ENCODE results near the gene LRRC73.

LRRC73 gene

GRCh38 chr6:43506667-43507471, 3.3 kb downstream of the LRRC73 start:
- TF ChIP-seq EZH2 (IDR thresholded peaks at IDR 0.05) (no peak), POLR2AphosphoS5 (IDR thresholded peaks at IDR 0.05; ENCODE audit: borderline replicate concordance, low read depth, low read length) (0 out of 2 replicates have a peak, but pooled peaks have one; percentile 29)
- peak; percentile 51 for DNase-seq (ENCODE audit: low read depth, low spot score)
- H3K9me3 ChIP-seq (ENCODE audit: low read depth, low read length), result no peaks in the 10 kb centered on the region
- no peak overlapping the region for H3K4me3 ChIP-seq
- H3K9ac ChIP-seq (ENCODE audit: insufficient read length), result no peak overlapping the region
- peaks cover 9% of the 10 kb centered on the region; the same call in 1 of the 2 replicates for H3K36me3 ChIP-seq (ENCODE audit: insufficient read depth, low read length)
- no peak overlapping the region for H3K27ac ChIP-seq

- Histone ChIP-seq H3K9me3 (ENCODE audit: low read depth, low read length) (no peaks in the 10 kb centered on the region), H3K36me3 (ENCODE audit: insufficient read depth, low read length) (peaks cover 7% of the 10 kb centered on the region; the same call in 1 of the 2 replicates), H3K27ac (no peak overlapping the region), H3K9ac (ENCODE audit: insufficient read length) (no peak overlapping the region), H3K4me3 (no peak overlapping the region)
- no peak for DNase-seq (ENCODE audit: low read depth, low spot score)
- TF ChIP-seq FOXP2 (optimal IDR thresholded peaks at IDR 0.05; ENCODE audit: control extremely low read depth, extremely low read length, insufficient read depth) (no peak), EZH2 (IDR thresholded peaks at IDR 0.05) (no peak), POLR2AphosphoS5 (IDR thresholded peaks at IDR 0.05; ENCODE audit: borderline replicate concordance, low read depth, low read length) (no peak)
These were observed 4.0 kb downstream of the LRRC73 start for GRCh38 chr6:43506171-43506570.

- H3K9me3 ChIP-seq (ENCODE audit: low read depth, low read length), result no peaks in the 10 kb centered on the region
- H3K36me3 ChIP-seq (ENCODE audit: insufficient read depth, low read length), result peaks cover 11% of the 10 kb centered on the region; the same call in 1 of the 2 replicates
- no peak overlapping the region for H3K9ac ChIP-seq (ENCODE audit: insufficient read length)
- no peak for TF ChIP-seq POLR2AphosphoS5 (IDR thresholded peaks at IDR 0.05; ENCODE audit: borderline replicate concordance, low read depth, low read length)
- no peak for TF ChIP-seq EZH2 (IDR thresholded peaks at IDR 0.05)
- TF ChIP-seq FOXP2 (optimal IDR thresholded peaks at IDR 0.05; ENCODE audit: control extremely low read depth, extremely low read length, insufficient read depth), result no peak
- no peak overlapping the region for H3K27ac ChIP-seq
- H3K4me3 ChIP-seq, result no peak overlapping the region
- DNase-seq (ENCODE audit: low read depth, low spot score), result no peak
These were observed 4.4 kb downstream of the LRRC73 start for GRCh38 chr6:43505718-43506117.

GRCh38 chr6:43504756-43505593, 5.2 kb downstream of the LRRC73 start:
- Histone ChIP-seq H3K27ac (no peak overlapping the region), H3K9ac (ENCODE audit: insufficient read length) (no peak overlapping the region), H3K9me3 (ENCODE audit: low read depth, low read length) (no peaks in the 10 kb centered on the region), H3K36me3 (ENCODE audit: insufficient read depth, low read length) (peaks cover 18% of the 10 kb centered on the region; the same call in 1 of the 2 replicates), H3K4me3 (no peak overlapping the region)
- no peak for TF ChIP-seq FOXP2 (optimal IDR thresholded peaks at IDR 0.05; ENCODE audit: control extremely low read depth, extremely low read length, insufficient read depth)
- no peak for TF ChIP-seq POLR2AphosphoS5 (IDR thresholded peaks at IDR 0.05; ENCODE audit: borderline replicate concordance, low read depth, low read length)
- TF ChIP-seq EZH2 (IDR thresholded peaks at IDR 0.05), result no peak
- DNase-seq (ENCODE audit: low read depth, low spot score), result no peak

GRCh38 chr6:43503443-43503842, 6.7 kb downstream of the LRRC73 start:
- H3K9me3 ChIP-seq (ENCODE audit: low read depth, low read length), result no peaks in the 10 kb centered on the region
- DNase-seq (ENCODE audit: low read depth, low spot score), result no peak
- no peak overlapping the region for H3K4me3 ChIP-seq
- no peak for TF ChIP-seq EZH2 (IDR thresholded peaks at IDR 0.05)
- no peak for TF ChIP-seq POLR2AphosphoS5 (IDR thresholded peaks at IDR 0.05; ENCODE audit: borderline replicate concordance, low read depth, low read length)
- TF ChIP-seq FOXP2 (optimal IDR thresholded peaks at IDR 0.05; ENCODE audit: control extremely low read depth, extremely low read length, insufficient read depth), result no peak
- H3K27ac ChIP-seq, result no peak overlapping the region
- H3K9ac ChIP-seq (ENCODE audit: insufficient read length), result no peak overlapping the region
- H3K36me3 ChIP-seq (ENCODE audit: insufficient read depth, low read length), result peaks cover 33% of the 10 kb centered on the region; the same call in 1 of the 2 replicates

GRCh38 chr6:43502666-43503065, 7.5 kb downstream of the LRRC73 start:
- no peak for TF ChIP-seq POLR2AphosphoS5 (IDR thresholded peaks at IDR 0.05; ENCODE audit: borderline replicate concordance, low read depth, low read length)
- no peak for TF ChIP-seq FOXP2 (optimal IDR thresholded peaks at IDR 0.05; ENCODE audit: control extremely low read depth, extremely low read length, insufficient read depth)
- no peak for TF ChIP-seq EZH2 (IDR thresholded peaks at IDR 0.05)
- DNase-seq (ENCODE audit: low read depth, low spot score), result no peak
- Histone ChIP-seq H3K4me3 (no peak overlapping the region), H3K9ac (ENCODE audit: insufficient read length) (no peak overlapping the region), H3K36me3 (ENCODE audit: insufficient read depth, low read length) (peaks cover 38% of the 10 kb centered on the region; the same call in 1 of the 2 replicates), H3K9me3 (ENCODE audit: low read depth, low read length) (no peaks in the 10 kb centered on the region), H3K27ac (no peak overlapping the region)

- TF ChIP-seq FOXP2 (optimal IDR thresholded peaks at IDR 0.05; ENCODE audit: control extremely low read depth, extremely low read length, insufficient read depth) (no peak), POLR2AphosphoS5 (IDR thresholded peaks at IDR 0.05; ENCODE audit: borderline replicate concordance, low read depth, low read length) (no peak), EZH2 (IDR thresholded peaks at IDR 0.05) (no peak)
- no peak overlapping the region for H3K9ac ChIP-seq (ENCODE audit: insufficient read length)
- no peak overlapping the region for H3K4me3 ChIP-seq
- peaks cover 40% of the 10 kb centered on the region; the same call in 1 of the 2 replicates for H3K36me3 ChIP-seq (ENCODE audit: insufficient read depth, low read length)
- no peaks in the 10 kb centered on the region for H3K9me3 ChIP-seq (ENCODE audit: low read depth, low read length)
- no peak overlapping the region for H3K27ac ChIP-seq
- no peak for DNase-seq (ENCODE audit: low read depth, low spot score)
These were observed 9.2 kb downstream of the LRRC73 start for GRCh38 chr6:43500921-43501320.
